COLO668 (cell line): Measurements from ENCODE around the gene TRAF3IP3.

Source experiments
- DNase-seq: peaks from one replicate; lab custom pipeline; 2025; ENCODE audit not compliant: unreplicated experiment; lab: John Stamatoyannopoulos, UW

Gene TRAF3IP3

GRCh38 chr1:209755926-209756614, at the start of gene TRAF3IP3:
Gene TRAF3IP3 (plus strand): TSS chr1:209756053. CDS start chr1:209760040, 3,987 bp downstream.
- no peak for DNase-seq

- no peak for DNase-seq
Observed at GRCh38 chr1:209706622-209707021, 49.2 kb upstream of the TRAF3IP3 start.

- no peak for DNase-seq
Observed at GRCh38 chr1:209707308-209707707, 48.5 kb upstream of the TRAF3IP3 start.

DNA sequence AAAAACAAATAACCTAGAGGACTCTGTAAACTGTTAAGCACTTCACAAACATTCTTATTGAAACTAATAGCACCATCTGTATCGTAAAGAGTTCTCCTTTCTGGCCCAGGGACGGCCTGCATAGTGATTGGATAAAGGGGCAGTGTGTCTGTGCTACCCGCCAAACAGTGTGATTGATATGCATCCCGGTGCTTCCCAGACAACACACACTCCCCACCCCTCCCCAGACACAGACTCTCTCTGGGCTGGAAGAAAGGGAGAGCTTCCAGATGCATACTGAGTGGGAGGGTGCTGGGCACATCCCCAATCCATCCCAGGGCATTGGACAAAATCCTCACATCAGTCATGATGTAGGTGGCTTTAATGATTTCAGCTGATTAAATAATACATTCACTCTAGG, 47.6 kb upstream of the TRAF3IP3 start:
- DNase-seq, result no peak

GRCh38 chr1:209710093-209710492, 45.8 kb upstream of the TRAF3IP3 start:
- DNase-seq, result no peak

- DNase-seq, result no peak
Observed at GRCh38 chr1:209710847-209711246, 45.0 kb upstream of the TRAF3IP3 start.

- DNase-seq, result no peak
Observed at GRCh38 chr1:209714338-209714737, 41.5 kb upstream of the TRAF3IP3 start.

DNA sequence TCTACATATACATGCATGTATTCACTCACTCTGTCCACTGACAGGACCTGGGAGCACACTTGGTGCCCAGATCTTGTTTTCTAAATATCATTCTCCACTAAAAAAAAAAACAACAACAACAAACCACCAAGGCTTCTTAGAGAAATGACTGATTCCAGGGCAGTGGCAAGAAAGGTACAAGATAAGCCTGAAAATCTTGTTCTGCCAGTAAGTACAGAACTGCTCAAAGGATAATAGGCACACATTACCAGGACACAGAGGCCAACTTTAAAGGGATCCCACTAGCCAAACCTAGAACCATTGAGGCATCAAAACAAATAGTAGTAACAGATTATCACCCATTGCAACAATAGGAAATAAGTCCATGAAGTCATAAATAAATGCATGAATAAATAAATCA, 40.5 kb upstream of the TRAF3IP3 start:
- DNase-seq, result no peak

DNA sequence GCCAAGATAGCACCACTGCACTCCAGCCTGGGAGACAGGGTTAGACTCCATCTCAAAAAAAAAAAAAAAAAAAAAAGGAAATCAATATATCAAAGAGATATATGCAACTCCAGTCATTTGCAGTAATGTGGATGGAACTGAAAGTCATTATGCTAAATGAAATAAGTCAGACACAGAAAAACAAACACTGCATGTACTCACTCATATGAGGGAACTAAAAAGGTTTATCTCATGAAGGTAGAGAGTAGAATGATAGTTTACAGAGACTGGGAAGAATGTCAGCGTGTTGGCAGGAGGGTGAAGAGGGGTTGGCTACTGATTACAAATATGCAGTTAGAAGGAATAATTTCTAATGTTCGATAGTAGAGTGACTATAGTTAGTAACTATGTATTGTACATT, 38.0 kb upstream of the TRAF3IP3 start:
- DNase-seq, result no peak

DNA sequence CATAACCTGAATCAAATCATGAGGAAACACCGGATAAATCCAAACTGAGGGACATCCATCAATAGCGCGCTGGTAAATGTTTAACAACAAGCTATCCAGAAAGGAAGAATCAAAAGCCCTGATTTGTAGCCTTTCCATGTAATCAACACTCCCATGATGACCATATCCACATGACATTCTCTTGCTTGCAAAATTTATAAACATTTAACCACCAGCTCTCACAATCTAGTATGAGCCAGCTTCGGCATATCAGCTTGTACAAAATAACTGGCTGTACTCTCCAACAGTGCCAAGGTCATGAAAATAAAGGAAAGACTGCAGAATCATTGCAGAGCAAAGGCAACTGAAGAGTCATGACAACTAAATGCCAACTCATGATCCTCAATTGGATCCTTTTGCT, 35.5 kb upstream of the TRAF3IP3 start:
- DNase-seq, result no peak

DNA sequence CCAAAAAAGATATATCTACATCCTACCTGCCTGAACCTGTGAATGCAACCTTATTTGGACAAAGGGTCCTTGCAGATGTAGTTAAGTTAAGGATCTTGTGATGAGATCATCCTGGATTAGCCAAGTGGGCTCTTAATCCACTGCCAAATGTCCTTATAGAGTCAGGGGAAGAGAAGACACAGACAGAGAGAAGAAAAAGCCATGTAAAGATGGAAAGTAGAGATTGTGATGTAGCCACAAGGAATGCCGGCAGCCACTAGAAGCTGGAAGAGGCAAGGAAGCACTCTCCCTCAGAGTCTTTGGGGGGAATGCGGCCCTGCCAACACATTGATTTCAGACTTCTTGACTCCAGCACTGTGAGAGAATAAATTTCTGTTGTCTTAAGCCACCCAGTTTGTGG, 35.0 kb upstream of the TRAF3IP3 start:
- no peak for DNase-seq

- DNase-seq, result no peak
Observed at GRCh38 chr1:209721323-209721722, 34.5 kb upstream of the TRAF3IP3 start.

- no peak for DNase-seq
Observed at GRCh38 chr1:209723265-209723664, 32.6 kb upstream of the TRAF3IP3 start.

- no peak for DNase-seq
Observed at GRCh38 chr1:209723756-209724693, 31.8 kb upstream of the TRAF3IP3 start.

DNA sequence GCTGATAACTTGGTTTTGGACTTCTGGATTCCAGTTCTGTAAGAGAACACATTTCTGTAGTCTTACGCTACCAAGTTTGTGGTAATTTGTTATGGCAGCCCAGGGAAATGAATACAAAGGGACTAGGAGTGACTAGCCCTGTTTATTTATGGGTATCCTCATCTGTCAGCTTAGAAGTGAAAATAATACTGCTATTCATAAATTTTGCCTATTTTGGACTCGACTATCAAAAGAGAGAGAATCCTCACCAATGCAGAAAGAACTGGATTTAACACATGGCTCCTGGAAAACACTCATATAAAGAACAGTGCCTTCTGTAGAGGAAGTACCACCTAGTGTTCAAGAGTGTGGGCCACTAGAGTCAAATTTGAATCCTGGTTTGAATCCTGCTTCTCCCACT, 28.6 kb upstream of the TRAF3IP3 start:
- DNase-seq, result no peak

- DNase-seq, result no peak
Observed at GRCh38 chr1:209727785-209728184, 28.1 kb upstream of the TRAF3IP3 start.

GRCh38 chr1:209728466-209728865, 27.4 kb upstream of the TRAF3IP3 start:
- DNase-seq, result no peak

GRCh38 chr1:209729436-209729835, 26.4 kb upstream of the TRAF3IP3 start:
- no peak for DNase-seq

GRCh38 chr1:209732725-209733124, 23.1 kb upstream of the TRAF3IP3 start:
- no peak for DNase-seq

DNA sequence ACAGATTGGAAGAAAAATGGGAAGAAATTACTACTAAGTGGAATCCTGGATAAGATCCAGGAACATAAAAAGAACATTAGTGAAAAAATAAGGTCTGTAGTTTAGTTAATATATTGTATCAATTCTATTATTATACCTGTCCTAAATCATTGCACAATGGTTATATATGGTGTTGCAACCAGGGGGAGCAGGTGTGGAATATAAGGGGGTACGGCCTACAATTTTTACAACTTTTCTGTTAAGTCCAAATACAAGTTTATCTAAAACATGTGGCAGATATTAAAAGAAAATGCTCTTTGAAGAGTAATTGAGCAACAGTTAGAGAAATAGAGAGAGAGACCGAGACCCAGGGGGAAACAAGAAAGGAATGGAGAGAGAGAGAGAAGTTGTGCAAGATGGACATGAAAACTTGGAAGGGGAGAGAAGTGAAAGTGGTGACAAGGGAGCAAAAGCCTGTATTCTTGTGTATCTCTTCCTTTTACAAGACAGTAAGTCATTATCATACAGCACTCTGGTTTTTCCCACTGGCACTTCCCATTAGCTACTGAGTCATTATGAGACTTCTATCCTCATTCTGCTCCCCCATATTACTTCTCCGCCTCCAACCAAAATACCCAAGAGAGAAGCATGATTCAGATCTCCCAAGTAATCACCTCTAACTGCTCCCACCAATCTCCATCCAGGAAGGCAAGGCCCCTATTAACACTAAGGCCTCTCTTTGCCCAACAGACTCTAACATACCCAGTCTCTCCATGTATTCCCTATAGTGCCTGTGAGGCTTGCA, 22.3 kb upstream of the TRAF3IP3 start:
- no peak for DNase-seq

DNA sequence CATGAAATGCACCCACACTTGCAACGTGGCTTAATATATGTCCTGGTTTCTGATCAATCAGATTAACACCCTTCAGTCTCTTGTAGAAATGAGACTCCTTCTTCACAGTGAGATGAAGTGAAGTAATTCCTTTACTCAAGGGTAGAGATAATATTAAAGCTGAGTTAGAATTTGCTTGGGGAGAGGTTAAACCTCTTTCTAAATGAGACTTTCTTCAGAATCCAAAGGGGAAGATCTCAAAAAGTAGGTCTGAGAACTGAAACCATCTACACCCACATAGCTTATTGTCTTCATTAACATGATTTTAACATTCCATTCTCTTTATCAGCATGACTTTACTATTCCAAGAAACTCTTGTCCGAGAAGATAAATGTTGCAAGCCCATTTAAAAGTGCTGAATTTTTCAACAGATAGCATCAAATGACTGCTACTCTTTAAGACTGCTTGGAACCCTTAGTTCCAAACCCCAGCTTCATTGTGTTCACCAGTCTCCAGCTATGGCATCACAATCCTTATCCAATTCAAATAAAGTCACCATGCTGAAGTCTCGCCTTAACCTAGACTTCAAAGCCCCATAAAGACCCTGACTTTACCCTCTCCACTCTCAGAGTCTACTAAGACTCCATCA, 19.2 kb upstream of the TRAF3IP3 start:
- DNase-seq, result no peak
